Measurements from ENCODE around the gene ISX. TPM values are rescaled to one million over a fixed set of nuclear protein-coding genes. Genes with fewer than 3 reads are reported as not detected.

ISX gene
- total RNA-seq (2021; fragmentation: NEBNext Ultra II Directional; extraction: Animal tissue kit (Norgen Biotek cat#: 25700)), result not detected
- long read RNA-seq, result 0 reads

DNA sequence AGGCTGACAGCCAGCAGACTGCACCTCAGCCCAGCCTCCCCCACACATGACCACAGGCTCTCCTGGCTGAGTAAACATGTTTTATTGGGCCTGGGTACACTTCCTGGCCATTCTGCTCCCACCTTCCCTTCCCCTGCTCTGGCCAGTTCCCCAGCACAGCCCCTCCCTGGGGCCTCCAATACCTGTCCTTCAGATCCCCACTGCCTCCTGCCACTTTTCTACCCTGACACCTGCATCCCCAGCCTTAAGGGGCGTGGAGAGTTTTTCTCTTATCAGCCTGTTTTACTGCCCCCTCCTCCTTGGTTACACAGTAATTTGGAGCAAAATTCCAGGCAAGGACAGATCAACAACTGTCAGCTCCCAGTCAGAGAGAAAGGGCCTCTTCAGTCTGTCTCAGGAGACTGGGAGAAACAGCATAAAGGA is at the start of gene ISX:
Gene ISX (plus strand): TSS at position 363 of the 423 bp plus-strand sequence. CDS start 930 bp downstream, outside the sequence.
- no peak for DNase-seq
- Mint-ChIP-seq H3K9me3 (peaks cover 55% of the 10 kb centered on the region), H3K4me1 (ENCODE audit: low read depth) (no peaks in the 10 kb centered on the region), H3K4me3 (no peak within 1 kb of the TSS), H3K27me3 (ENCODE audit: insufficient read depth) (no peaks in the 10 kb centered on the region; the same call in 1 of the 2 replicates), H3K36me3 (ENCODE audit: low read depth) (no peaks in the 10 kb centered on the region; the same call in 1 of the 2 replicates), H3K27ac (no peak within 1 kb of the TSS)
- TF ChIP-seq, protein P1, sequence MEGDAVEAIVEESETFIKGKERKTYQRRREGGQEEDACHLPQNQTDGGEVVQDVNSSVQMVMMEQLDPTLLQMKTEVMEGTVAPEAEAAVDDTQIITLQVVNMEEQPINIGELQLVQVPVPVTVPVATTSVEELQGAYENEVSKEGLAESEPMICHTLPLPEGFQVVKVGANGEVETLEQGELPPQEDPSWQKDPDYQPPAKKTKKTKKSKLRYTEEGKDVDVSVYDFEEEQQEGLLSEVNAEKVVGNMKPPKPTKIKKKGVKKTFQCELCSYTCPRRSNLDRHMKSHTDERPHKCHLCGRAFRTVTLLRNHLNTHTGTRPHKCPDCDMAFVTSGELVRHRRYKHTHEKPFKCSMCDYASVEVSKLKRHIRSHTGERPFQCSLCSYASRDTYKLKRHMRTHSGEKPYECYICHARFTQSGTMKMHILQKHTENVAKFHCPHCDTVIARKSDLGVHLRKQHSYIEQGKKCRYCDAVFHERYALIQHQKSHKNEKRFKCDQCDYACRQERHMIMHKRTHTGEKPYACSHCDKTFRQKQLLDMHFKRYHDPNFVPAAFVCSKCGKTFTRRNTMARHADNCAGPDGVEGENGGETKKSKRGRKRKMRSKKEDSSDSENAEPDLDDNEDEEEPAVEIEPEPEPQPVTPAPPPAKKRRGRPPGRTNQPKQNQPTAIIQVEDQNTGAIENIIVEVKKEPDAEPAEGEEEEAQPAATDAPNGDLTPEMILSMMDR (IDR thresholded peaks at IDR 0.05), result no peak

DNA sequence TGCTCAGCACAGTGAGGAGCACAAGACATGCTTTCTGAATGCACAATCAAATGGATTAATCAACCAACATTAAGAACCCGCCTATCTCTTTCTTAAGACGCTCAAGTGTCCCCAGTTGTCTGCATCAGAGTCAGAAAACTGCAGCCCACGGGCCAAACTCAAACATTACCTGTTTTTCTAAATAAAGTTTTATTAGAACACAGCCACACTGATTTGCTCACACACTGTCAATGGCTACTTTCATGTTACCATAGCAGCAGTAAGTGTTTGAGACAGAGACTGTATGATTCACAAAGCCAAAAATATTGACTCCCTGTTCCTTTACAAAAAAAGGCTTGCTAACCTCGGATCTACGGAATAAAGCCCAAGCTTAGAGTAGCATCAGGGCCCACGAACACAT is 49.0 kb upstream of the ISX start:
- Mint-ChIP-seq H3K4me3 (no peak overlapping the region), H3K27me3 (ENCODE audit: insufficient read depth) (no peaks in the 10 kb centered on the region), H3K36me3 (ENCODE audit: low read depth) (no peaks in the 10 kb centered on the region), H3K9me3 (peaks cover 88% of the 10 kb centered on the region), H3K27ac (no peak overlapping the region), H3K4me1 (ENCODE audit: low read depth) (no peaks in the 10 kb centered on the region)
- no peak for DNase-seq
- TF ChIP-seq, protein P1 (IDR thresholded peaks at IDR 0.05), result no peak

DNA sequence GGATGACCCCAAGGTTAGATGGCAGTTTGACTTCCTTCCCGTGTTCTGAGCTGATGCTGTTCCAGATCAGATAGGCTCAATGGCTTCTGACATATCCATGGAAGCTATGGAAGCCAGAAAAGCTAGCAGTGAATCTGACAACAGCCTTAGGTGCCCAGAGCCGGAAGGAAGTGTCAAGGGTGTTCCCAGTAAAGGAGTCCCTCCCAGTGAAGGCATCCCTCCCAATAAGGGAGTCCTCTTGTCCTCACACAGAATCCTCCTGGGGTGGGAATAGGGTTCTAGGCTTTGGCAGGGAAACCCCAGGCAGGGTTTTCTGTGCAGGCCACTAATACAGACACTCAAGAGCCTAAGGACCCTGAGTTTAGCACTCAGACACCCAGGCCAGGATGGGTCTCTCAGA is 47.0 kb upstream of the ISX start:
- Mint-ChIP-seq H3K27ac (no peak overlapping the region), H3K27me3 (ENCODE audit: insufficient read depth) (no peaks in the 10 kb centered on the region), H3K36me3 (ENCODE audit: low read depth) (no peaks in the 10 kb centered on the region), H3K4me1 (ENCODE audit: low read depth) (no peaks in the 10 kb centered on the region), H3K4me3 (no peak overlapping the region), H3K9me3 (peaks cover 88% of the 10 kb centered on the region)
- no peak for DNase-seq
- TF ChIP-seq, protein P1 (IDR thresholded peaks at IDR 0.05), result no peak

DNA sequence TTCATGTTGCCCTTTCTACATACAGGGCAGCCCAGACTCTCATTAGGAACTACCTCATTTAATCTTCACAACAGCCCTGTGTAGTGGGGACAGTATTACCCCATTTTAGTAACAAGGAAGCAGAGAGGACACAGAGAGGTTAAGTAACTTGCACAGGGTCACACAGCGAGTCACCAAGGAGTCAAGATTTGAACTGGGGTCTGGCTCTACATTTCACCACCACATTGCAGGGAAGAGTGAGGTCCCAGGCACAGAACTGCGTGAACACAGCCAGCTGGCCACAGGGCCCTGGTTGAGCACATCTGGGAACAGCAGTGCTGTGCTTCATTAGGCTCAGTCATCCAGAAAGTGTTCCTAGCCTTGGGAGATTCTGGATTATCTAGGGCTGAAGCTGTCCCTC is 45.4 kb upstream of the ISX start:
- H3K4me1 Mint-ChIP-seq (ENCODE audit: low read depth), result no peaks in the 10 kb centered on the region
- H3K9me3 Mint-ChIP-seq, result peaks cover 76% of the 10 kb centered on the region
- H3K36me3 Mint-ChIP-seq (ENCODE audit: low read depth), result no peaks in the 10 kb centered on the region
- no peak overlapping the region for H3K27ac Mint-ChIP-seq
- H3K4me3 Mint-ChIP-seq, result no peak overlapping the region
- no peak for DNase-seq
- TF ChIP-seq, protein P1 (IDR thresholded peaks at IDR 0.05), result no peak
- no peaks in the 10 kb centered on the region; the same call in 1 of the 2 replicates for H3K27me3 Mint-ChIP-seq (ENCODE audit: insufficient read depth)

DNA sequence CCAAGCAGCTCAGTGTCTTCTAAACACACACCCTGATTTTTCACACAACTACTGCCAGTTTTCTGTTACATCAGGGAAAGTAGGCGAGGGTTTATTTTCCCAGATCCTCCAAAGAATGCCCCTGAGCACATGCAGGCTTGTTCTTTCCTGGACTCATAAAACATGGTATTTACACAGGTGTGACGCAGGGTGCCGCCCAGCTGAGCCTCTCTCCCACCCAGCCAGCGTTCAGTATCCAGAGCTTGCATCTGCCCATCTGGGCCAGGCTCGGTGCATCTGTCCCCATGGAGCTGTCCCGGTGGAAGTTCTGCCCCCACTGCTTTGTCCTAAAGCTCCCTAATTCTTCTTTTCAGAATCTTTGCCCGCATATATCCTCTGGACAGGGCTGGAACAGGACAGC is 44.8 kb upstream of the ISX start:
- H3K4me1 Mint-ChIP-seq (ENCODE audit: low read depth), result no peaks in the 10 kb centered on the region
- H3K9me3 Mint-ChIP-seq, result peaks cover 71% of the 10 kb centered on the region
- H3K27me3 Mint-ChIP-seq (ENCODE audit: insufficient read depth), result no peaks in the 10 kb centered on the region; the same call in 1 of the 2 replicates
- DNase-seq, result no peak
- no peaks in the 10 kb centered on the region for H3K36me3 Mint-ChIP-seq (ENCODE audit: low read depth)
- no peak overlapping the region for H3K4me3 Mint-ChIP-seq
- TF ChIP-seq, protein P1 (IDR thresholded peaks at IDR 0.05), result no peak
- no peak overlapping the region for H3K27ac Mint-ChIP-seq

DNA sequence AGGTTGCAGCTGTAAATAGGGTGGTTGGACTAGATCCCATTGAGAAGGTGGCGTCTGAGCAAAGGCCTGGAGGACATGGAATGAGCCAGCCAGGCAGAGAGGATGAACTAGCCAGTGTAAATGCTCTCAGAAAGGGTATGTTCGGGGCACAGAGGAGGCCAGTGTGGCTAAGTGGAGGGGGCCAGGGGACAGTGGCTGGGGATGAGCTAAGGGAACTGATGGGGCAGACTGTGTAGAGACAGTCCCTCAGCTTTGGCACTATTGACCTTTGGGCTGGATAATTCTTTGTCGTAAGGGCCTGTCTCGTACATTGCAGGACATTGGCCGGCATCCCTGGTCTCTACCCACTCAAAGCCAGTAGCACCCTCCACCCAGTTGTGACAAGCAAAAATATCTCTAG is 43.7 kb upstream of the ISX start:
- H3K4me1 Mint-ChIP-seq (ENCODE audit: low read depth), result no peaks in the 10 kb centered on the region

More for the DNA sequence above, 43.7 kb upstream of the ISX start:
- no peak for DNase-seq
- TF ChIP-seq, protein P1 (IDR thresholded peaks at IDR 0.05), result no peak
- no peak overlapping the region for H3K27ac Mint-ChIP-seq
- peaks cover 70% of the 10 kb centered on the region for H3K9me3 Mint-ChIP-seq
- no peak overlapping the region for H3K4me3 Mint-ChIP-seq
- H3K36me3 Mint-ChIP-seq (ENCODE audit: low read depth), result no peaks in the 10 kb centered on the region
- H3K27me3 Mint-ChIP-seq (ENCODE audit: insufficient read depth), result no peaks in the 10 kb centered on the region; the same call in 1 of the 2 replicates

Data from HFFc6 (cell line).